HG03039 (cell line): ENCODE results near the gene S100A11.
"Not testable (repeated sequence)": the region's sequence is repeated elsewhere in the genome, so short reads cannot be mapped to it uniquely, and the experiment has no call there.

Experiments
- ATAC-seq: cut with Tn5 transposase; IDR thresholded peaks from one replicate; pipeline ENCODE4 v1.9.1; 2021; ENCODE audit warnings: mild to moderate bottlenecking, moderate library complexity; ENCODE audit not compliant: unreplicated experiment

S100A11 gene

DNA sequence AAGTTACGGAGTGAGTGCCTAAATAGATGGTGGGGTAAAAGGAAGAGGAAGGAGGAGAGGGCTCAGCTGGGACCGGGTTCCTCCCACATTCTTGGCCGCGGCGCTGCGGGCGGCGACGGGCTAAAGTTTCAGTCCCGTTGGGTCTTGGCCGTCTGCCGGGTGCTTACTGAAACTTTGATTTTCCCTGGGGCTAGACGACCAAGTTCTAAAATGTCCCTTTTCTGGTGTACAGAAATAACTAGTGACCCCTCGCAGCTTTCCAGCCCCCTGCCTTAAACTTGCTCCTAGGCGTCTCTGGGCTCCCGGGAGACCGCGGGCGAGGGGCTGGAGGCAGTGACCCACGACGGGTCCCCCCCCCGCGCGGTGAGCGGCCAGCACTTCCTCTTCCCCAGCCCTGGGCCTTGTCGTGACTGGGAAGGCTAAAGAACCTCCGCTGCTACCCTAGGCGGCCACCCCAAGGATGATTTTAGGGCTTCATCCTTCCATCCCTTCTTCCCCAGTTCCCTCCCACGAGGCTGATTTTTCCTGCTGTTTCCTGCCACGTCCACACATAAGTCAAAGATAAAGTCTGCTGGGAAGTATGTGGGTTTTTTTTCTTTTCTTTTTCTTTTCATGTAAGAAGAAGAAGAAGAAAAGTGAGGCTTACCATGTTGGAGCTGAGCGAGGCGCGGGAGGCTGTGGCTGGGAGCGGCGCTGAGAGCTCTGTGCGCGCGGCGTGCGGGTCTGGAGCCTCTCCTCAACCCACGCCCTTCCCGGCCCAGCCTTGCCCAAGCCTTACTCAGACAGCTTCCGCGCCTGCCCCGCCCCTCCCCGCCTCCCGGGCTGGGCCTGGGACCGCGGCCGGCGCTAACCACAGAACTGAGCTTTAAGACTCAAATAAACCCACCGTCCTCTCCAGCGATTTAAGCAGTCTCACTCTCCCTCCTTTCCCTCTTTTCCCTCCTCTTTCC, at the start of gene S100A11:
S100A11 (minus strand) TSS at position 738 of the 950 bp plus-strand sequence; CDS start at position 649, 89 bp downstream.
- ATAC-seq, result peak; percentile 64

DNA sequence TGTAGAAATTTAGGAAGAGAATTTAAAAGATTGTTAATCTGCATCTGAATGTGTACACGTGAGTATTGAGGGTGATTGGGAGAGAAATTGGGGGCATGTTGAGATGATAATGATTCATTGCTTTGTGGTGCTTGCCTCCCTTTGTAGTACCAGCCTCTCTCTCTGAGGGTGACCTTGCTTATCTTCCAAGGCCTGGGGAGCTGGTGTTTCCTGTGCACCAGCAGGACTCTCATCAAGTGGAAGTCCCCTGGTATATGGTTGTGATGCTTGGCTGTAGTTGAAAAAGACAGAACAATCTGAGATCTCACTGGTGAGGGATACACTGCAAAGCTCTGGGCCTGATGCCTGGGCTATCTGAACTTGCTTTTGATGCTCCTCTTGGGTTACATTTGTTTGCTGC, 48.0 kb upstream of the S100A11 start:
- ATAC-seq, result no peak

DNA sequence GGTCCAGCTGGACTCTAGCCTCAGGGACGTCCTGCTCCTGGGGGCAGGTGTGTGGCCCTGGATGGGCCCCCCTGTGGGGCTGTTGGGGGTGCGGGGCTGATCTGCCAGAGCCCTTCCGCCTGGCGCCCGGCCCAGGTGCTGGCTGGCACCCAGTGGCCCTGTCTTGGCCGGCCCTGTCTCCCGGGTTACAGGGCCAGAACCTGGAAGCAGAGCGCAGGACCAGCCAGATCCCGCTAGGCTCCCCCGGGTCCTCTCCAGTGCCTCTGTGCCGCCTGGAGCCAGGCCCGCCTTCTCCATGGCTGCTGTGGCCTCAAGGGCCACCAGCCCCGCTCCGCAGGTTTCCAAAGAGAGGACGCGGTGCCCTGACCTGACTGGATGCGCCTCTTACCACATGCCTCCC, 44.2 kb upstream of the S100A11 start:
- not testable (repeated sequence) for ATAC-seq

DNA sequence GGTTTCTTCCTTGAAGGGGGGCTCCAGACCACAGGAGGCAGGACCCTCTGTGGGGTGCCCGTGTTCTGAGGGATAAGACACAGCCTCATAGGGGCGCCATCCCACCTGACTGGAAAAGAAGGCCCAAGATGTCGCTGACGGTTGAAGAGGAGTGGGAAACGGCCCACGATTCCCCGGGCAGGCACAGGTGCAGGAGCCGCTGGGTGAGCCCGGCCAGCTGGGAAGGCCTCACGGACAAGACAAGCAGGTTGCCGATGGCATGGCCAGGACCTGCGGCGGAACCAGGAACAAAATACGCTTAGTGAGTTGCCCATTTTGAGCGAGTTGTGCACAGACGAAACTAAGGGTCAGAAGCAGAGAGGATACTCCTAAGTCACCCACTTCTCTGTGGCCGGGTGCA, 43.7 kb upstream of the S100A11 start:
- ATAC-seq, result not testable (repeated sequence)

GRCh38 chr1:152078831-152079441, 42.1 kb upstream of the S100A11 start:
- ATAC-seq, result no peak

- ATAC-seq, result no peak
Measured at GRCh38 chr1:152072311-152072710, 35.5 kb upstream of the S100A11 start.

DNA sequence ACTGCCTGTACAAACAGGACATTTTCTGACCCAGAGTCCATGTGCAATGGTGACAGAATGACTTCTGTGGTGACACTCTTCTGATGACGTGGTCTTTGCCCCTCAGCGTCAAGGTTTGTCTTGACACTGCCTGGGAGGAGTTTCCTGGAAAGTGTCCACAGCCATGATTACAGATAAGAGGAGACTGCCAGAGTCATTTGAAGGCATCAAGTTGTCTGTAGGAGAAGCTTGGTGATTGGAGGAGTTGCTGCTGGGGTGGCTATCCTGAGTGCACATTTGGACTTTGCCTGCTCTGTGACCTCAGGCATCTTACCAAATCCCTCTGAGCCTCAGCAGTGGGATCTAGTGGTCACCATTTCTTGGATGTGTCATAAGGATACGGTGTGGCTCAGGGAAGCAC, 34.3 kb upstream of the S100A11 start:
- no peak for ATAC-seq

DNA sequence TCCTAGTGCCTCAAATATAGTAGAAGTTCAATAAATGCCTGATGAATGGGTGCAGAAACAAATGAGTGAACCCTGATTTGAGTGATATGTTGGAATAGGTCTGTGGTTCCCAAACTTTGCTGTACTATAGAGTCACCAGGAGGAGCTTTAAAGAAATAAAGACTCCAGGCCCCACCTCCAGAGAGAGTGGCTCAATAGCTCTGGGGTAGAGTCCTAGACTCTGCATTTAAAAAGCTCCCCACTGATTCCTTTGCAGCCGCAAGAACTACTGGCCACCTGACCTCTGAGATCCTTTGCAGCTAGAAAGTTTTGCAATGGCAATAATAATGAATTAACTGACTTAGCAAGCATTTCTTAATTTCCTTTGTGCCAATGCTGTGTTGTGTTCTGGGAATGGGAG, 31.1 kb upstream of the S100A11 start:
- ATAC-seq, result no peak

DNA sequence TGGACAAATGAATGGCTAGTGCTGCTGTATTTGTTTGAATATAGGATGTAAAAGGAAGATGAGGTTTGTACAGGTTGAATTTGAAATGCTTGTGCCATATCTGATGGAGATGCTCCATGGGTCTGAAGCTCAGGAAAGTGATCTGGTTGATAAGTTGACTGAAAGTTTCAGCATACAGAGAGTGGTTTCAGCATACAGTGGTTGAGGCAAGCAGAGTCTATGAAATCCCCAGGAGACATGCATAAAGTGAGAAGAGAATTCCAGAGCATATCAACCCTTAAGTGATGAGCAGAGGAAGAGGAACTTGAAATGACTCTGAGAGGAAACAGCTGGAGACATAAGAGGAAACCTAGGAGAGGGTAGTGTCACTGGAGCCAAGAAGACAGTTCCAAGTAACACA, 30.3 kb upstream of the S100A11 start:
- no peak for ATAC-seq

DNA sequence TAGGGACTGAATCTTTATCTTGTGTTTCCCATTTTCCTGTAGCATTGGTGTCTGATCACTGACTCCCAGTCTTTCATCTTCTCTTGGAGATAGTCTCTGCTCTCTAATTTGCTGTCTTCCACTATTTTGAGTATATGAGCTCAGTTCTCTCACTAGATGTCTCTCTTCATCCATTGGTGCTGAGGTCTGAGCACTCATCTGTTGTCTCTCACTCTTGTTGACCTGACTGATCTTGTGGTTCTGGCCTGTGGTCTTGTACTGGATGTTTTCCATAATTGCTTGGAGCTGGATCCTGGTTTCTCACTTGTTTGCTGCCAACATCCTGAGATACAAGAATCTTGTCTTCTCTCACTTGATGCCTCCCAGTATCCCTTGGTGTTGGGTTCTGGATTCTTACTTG, 25.1 kb upstream of the S100A11 start:
- no peak for ATAC-seq

DNA sequence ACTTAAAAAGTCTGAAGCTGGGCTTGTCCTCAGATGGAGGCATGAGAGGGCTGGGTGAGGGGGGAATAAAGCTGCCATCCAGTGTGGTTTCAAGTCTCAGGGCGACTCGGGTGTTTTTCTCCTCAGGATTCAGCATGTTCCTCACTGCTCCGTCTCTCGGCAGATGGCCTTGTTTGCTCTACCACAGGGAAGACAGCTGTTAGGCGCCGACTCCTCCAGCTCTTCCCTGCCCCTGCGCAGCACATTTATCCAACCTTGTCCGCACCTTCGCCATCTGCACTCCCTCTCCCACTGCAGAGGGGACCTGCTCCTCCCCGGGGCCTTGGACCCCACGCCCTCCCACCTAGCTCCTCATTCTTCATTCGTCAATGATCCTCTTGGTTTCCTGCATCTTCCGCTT, 16.6 kb upstream of the S100A11 start:
- no peak for ATAC-seq

DNA sequence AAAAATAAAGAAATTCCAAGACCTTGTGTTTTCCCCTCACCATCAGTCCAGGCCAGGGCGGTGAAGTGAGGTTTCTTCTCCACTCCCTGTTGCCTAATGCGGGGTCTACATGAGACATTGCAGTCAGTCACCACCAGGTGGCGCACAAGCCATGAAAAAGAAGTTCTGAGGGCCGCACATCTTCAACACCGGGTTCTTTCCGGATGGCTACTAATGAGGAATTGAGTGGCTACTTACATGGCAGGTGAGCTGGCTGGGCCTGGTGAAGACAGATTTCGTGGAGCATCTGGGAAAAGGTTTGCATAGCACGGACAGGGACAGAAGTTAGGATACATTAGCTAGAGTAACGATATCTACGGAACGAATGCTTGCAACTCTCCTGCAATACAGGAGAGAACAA, 15.8 kb upstream of the S100A11 start:
- ATAC-seq, result no peak

GRCh38 chr1:152050886-152051675, 14.3 kb upstream of the S100A11 start:
- ATAC-seq, result no peak

DNA sequence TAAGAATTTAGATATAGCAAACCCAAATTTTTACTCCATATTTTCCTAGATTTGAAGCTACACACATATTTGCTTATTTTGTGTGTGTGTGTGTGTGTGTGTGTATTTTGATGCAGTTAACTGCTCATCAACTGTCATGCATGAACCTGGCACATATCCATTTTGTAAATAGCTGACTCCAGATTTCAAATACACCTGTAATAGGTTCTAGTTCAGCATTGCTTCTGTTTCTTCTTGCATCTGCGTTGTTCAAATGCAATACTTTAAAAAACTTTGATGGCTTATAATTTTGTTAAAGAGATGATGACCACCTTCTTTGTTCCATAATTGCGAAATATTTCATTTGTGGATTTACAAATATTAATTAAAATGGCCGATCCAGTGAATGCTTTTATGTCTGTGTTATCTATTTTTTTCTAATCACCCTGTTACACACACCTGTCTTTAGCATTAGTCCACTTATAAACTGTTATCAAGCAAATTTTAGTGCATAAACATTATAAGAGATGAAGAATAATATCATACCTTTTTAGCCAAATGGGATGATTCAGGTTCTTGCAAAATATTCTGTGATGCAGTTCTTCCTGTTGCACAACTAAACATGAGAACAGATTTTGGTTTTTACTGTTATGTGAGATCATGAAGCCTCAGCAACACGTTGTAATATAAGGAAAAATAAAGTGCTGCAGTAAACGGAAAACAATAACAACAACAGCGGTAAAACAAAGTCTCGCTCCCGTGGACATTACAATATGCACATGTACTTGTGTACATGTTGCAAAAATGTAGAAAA, 12.7 kb upstream of the S100A11 start:
- ATAC-seq, result no peak

GRCh38 chr1:152048416-152049009, 11.7 kb upstream of the S100A11 start:
- ATAC-seq, result peak; percentile 14

DNA sequence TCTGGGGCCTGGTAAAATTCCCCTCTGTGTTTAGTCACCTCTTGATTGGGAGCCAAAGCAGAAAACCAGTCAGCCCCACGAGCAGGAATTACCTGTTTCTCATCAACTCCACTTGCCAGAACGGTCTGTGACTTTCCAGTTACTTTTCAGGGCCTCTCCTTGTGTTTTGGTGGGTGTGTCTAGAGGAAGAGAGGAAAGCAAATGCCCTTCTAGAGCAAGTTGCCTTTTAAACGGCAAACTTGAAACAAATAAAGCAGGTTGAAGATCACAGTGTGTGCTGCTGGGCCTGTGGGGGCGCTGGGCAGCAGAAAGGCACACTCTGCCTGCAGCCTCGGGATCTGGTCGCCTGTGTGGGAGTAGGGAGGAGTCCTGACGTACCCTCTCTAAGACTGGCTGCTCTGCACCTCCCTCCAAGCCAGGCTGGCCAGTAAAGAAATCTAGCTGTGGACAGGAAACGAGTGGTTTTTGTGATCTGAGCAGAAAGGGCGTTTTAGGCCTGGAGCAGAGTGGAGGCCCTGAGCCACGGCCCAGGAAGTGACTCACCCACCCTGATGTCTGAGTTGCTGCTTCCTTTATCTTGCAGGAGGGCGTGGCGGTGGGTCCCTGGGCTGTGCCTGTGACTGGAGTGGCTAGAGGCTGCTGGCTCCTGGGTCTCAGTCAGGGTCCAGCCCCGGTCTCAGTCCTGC, 11.1 kb upstream of the S100A11 start:
- ATAC-seq, result peak; percentile 90

- no peak for ATAC-seq
Measured at GRCh38 chr1:152047413-152047729, 10.6 kb upstream of the S100A11 start.

DNA sequence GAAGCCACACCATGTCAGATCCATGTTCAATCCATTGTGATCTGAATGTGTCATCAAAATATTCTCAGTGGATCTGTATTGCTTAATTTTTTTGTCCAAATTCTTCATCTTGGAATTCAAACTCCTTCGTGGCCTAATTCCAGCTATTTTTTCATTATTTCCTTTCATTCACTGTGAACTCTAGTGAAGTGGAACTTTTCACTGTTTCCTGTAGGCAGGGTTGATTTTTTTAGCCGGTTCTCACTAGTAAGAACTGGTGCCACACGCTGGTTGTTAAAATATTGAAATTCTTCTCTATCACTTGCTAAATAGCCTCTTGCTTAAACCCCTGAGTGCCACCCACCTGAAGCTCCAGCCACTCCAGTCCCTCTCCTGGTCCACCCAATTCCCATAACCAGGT, 7.6 kb upstream of the S100A11 start:
- ATAC-seq, result no peak

GRCh38 chr1:152043870-152044269, 7.1 kb upstream of the S100A11 start:
- no peak for ATAC-seq

DNA sequence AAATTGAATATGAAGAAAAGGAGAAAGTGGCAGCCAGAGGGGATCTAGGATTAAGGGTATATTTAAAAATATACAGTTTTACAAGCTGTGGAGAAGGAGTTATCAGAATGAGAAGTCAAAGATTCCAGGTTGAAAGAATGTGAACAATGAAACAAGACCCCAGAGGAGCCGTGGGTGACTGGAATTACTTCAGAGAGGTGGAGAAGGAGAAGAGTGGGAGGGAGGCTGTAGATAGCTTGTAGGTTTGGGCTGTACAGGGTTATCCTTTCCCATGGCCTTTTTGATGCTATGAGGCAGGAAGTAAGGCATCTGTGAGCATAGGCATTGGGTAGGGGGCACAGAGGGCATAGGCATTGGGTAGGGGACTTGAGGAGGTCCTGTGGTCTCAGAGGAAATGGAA, 5.2 kb upstream of the S100A11 start:
- ATAC-seq, result no peak
